GM12878 (cell line): ENCODE data around the gene SLC38A1. TPM values are rescaled to one million over a fixed set of nuclear protein-coding genes. Genes with fewer than 3 reads are reported as not detected.

Source experiments
- ATAC-seq: fragments of 200-7000 bp; cut with Tn5 transposase; 3 replicates; pipeline ENCODE4 v1.9.1; 2020; ENCODE audit warnings: mild to moderate bottlenecking, moderate library complexity
- Bru-seq: library from RNA; stranded (reverse); fragments of 400-500 nt; gene quantifications from one replicate; lab custom pipeline; 2021; lab: Mats Ljungman, UMichigan
- BruChase-seq, 2 experiments: library from RNA; stranded (reverse); fragments of 400-500 nt; gene quantifications; one replicate each; lab custom pipeline; 2021; lab: Mats Ljungman, UMichigan
- BruUV-seq: library from RNA; stranded (reverse); fragments of 400-500 nt; replicated peaks from 2 replicates; lab custom pipeline; 2021; lab: Mats Ljungman, UMichigan
- CTCF ChIA-PET: fragments of 300-600 bp; sonication (Branson Sonifier 250); formaldehyde crosslinking; extraction: SDS; loops from one replicate; lab custom pipeline; 2021; ENCODE audit warnings: inconsistent platforms; lab: Yijun Ruan, JAX
- POLR2A ChIA-PET: fragments of 350-600 bp; formaldehyde crosslinking; extraction: SDS; loops from one replicate; lab custom pipeline; 2021; ENCODE audit warnings: inconsistent platforms; lab: Charles Lee
- RAD21 ChIA-PET: fragments of 300-600 bp; sonication (Branson Sonifier 250); formaldehyde crosslinking; loops from one replicate; lab custom pipeline; 2023; ENCODE audit warnings: antibody characterized with exemption; ENCODE audit not compliant: unreplicated experiment; lab: Charles Lee
- SMC1A ChIA-PET: fragments of 300-600 bp; sonication (Branson Sonifier 250); formaldehyde crosslinking; loops from one replicate; lab custom pipeline; 2023; ENCODE audit not compliant: unreplicated experiment, uncharacterized antibody; lab: Charles Lee
- DNase-seq: peaks from one replicate; pipeline ENCODE4 v3.0.0-alpha.2; 2011; ENCODE audit warnings: low read depth, low spot score
- FAIRE-seq: peaks from 3 replicates; lab custom pipeline; 2011; peaks lifted over from hg19 to GRCh38; lab: Jason Lieb, UNC
- H2AFZ ChIP-seq: 2 replicates; pipeline ENCODE4 v1.6.0; 2011; ENCODE audit warnings: low read depth, low read length, control low read depth; ENCODE audit not compliant: control insufficient read depth
- H3K27ac ChIP-seq: 2 replicates; pipeline ENCODE4 v1.5.1; 2011; ENCODE audit warnings: control low read depth; ENCODE audit not compliant: control insufficient read depth, insufficient read depth
- H3K27me3 ChIP-seq, 2 experiments: replicated peaks in 1 of 2; 2 replicates each; pipeline versions ENCODE4 v1.6.0 to v1.6.1; 2011; ENCODE audit warnings: low read length in 1 of 2; ENCODE audit not compliant: control insufficient read depth in 2 of 2, insufficient read depth in 2 of 2
- H3K36me3 ChIP-seq, 2 experiments: 2 replicates each; pipeline ENCODE4 v1.5.1; 2011; ENCODE audit warnings: low read length in 1 of 2; ENCODE audit not compliant: control insufficient read depth in 2 of 2, insufficient read depth in 2 of 2
- H3K4me1 ChIP-seq: 2 replicates; pipeline ENCODE4 v1.6.1; 2011; ENCODE audit warnings: mild to moderate bottlenecking, low read length, moderate library complexity, mixed read lengths; ENCODE audit not compliant: control insufficient read depth, insufficient read depth
- H3K4me2 ChIP-seq: 2 replicates; pipeline ENCODE4 v1.6.0; 2011; ENCODE audit warnings: control low read depth; ENCODE audit not compliant: control insufficient read depth, insufficient read depth
- H3K4me3 ChIP-seq: fragments of 200-600 bp; sonication (generic); 2 replicates; pipeline ENCODE4 v1.5.1; 2016
- H3K79me2 ChIP-seq: 2 replicates; pipeline ENCODE4 v1.6.0; 2011; ENCODE audit warnings: low read length; ENCODE audit not compliant: control insufficient read depth, insufficient read depth
- H3K9ac ChIP-seq: 2 replicates; pipeline ENCODE4 v1.8.0; 2011; ENCODE audit warnings: low read length, control low read depth, mixed read lengths; ENCODE audit not compliant: control insufficient read depth, insufficient read depth
- H3K9me3 ChIP-seq: replicated peaks from 3 replicates; pipeline ENCODE4 v1.5.1; 2011; ENCODE audit warnings: mild to moderate bottlenecking, low read length; ENCODE audit not compliant: control insufficient read depth, insufficient read depth
- H4K20me1 ChIP-seq: 2 replicates; pipeline ENCODE4 v1.6.0; 2011; ENCODE audit not compliant: control insufficient read depth, insufficient read depth
- BRCA1 ChIP-seq: IDR thresholded peaks from 2 replicates; pipeline ENCODE4 v1.6.1; 2011; ENCODE audit warnings: low read depth, low read length, improper control_type of control experiment
- NFXL1 ChIP-seq: fragments of 450-650 bp; IDR thresholded peaks from 2 replicates; pipeline ENCODE4 v1.6.1; 2017; ENCODE audit warnings: antibody characterized with exemption, mild to moderate bottlenecking, borderline replicate concordance
- PML ChIP-seq: IDR thresholded peaks from 2 replicates; pipeline ENCODE4 v1.6.1; 2012; ENCODE audit warnings: low read length, inconsistent platforms
- RCOR1 ChIP-seq: conservative IDR thresholded peaks from 2 replicates; pipeline ENCODE4 v1.6.1; 2012; ENCODE audit warnings: low read depth, low read length, improper control_type of control experiment
- SIN3A ChIP-seq: IDR thresholded peaks from 2 replicates; pipeline ENCODE4 v1.6.1; 2012; ENCODE audit warnings: low read depth, low read length, improper control_type of control experiment
- ZNF217 ChIP-seq: fragments of 450-650 bp; IDR thresholded peaks from 2 replicates; pipeline ENCODE4 v1.6.1; 2017; ENCODE audit warnings: antibody characterized with exemption, mild to moderate bottlenecking
- WGBS: methylation state at CpG from one replicate; pipeline ENCODE4 v1.1.6; 2016; ENCODE audit warnings: low lambda C conversion rate; ENCODE audit not compliant: insufficient replicate concordance, insufficient coverage; ENCODE audit errors: missing lambda C conversion rate; 5-methylcytosine and 5-hydroxymethylcytosine counted together
- in situ Hi-C: fragments of 300-500 bp; cut with MboI; formaldehyde crosslinking; loops from 9 replicates; pipeline ENCODE4 v1.14.3; 2018; ENCODE audit warnings: mixed read lengths
- intact Hi-C: fragments of 100-400 bp; cut with micrococcal nuclease; formaldehyde crosslinking; loops from one replicate; pipeline ENCODE4 v1.14.2; 2022; ENCODE audit not compliant: unreplicated experiment
- long read RNA-seq, 2 experiments: library from polyadenylated mRNA; unstranded; transcript quantifications; one replicate each; pipeline ENCODE4 v2.0.0, GENCODE V29; 2019 to 2020
- polyA minus RNA-seq, 3 experiments: library from RNA; depleted of rRNA, polyadenylated mRNA; stranded (reverse); fragments of >200 nt; gene quantifications; 2 replicates each; pipeline ENCODE4 v1.2.3, GENCODE V29; 2011
- polyA plus RNA-seq, 11 experiments: library from polyadenylated mRNA; depleted of rRNA in 4 of 11; unstranded in 6 of 11; stranded (reverse) in 5 of 11; fragments of >200 nt; fragmentation: Nextera tagmentation in 4 of 11; fragmentation: Illumina TruSeq in 1 of 11; extraction: Ambion mirVana in 4 of 11; extraction: Trizol in 1 of 11; gene quantifications; 1 replicate in 1 of 11; 2 replicates in 10 of 11; pipeline versions ENCODE4 v1.2.1 to v1.2.3, GENCODE V29; 2011 to 2016; ENCODE audit warnings: inconsistent platforms in 2 of 11, missing spikeins in 2 of 11, low read depth in 1 of 11
- total RNA-seq, 4 experiments: library from RNA; depleted of rRNA in 3 of 4; stranded (reverse); fragments of >200 nt in 3 of 4; fragmentation: Illumina TruSeq in 1 of 4; extraction: Trizol in 1 of 4; gene quantifications; 2 replicates each; pipeline versions ENCODE4 v1.2.1 to v1.2.3, GENCODE V29; 2013 to 2021
- TF ChIP-seq, protein P1 (sequence below): fragments of 150-350 bp; IDR thresholded peaks from 2 replicates; pipeline ENCODE4 v1.6.1; 2016; ENCODE audit warnings: low read depth, low read length
- TF ChIP-seq, protein P2 (sequence below), 3 experiments: IDR thresholded peaks in 2 of 3; conservative IDR thresholded peaks in 1 of 3; 2 replicates each; pipeline ENCODE4 v1.5.1; 2011; ENCODE audit warnings: low read depth in 3 of 3, low read length in 3 of 3, mild to moderate bottlenecking in 3 of 3, control low read depth in 2 of 3, moderate library complexity in 2 of 3, inconsistent platforms in 1 of 3, mixed read lengths in 1 of 3; ENCODE audit not compliant: control insufficient read depth in 2 of 3, insufficient read depth in 1 of 3; ENCODE audit errors: extremely low read depth in 1 of 3
- TF ChIP-seq, protein P3 (sequence below): IDR thresholded peaks from 2 replicates; pipeline ENCODE4 v1.6.1; 2012; ENCODE audit warnings: low read depth, low read length, improper control_type of control experiment

SLC38A1 gene
- total RNA-seq (2013; cell fraction: nucleolus; rRNA removed) = 764 and 791 TPM in 2 replicates
- total RNA-seq (2014; rRNA removed) (144 and 159 TPM in 2 replicates), total RNA-seq (2014; rRNA removed; fragmentation: Illumina TruSeq; extraction: Trizol) (150 and 152 TPM in 2 replicates), total RNA-seq (2021) (148 and 152 TPM in 2 replicates), polyA plus RNA-seq (2011; rRNA removed) (191 and 248 TPM in 2 replicates), polyA plus RNA-seq (2014; fragmentation: Illumina TruSeq; extraction: Trizol) (140 and 164 TPM in 2 replicates), polyA plus RNA-seq (2014; fragmentation: Nextera tagmentation; extraction: Ambion mirVana) (10 to 100 TPM; 38.1 to 64.0 TPM), polyA plus RNA-seq (2014; rRNA removed) (74.3 and 82.1 TPM in 2 replicates), polyA plus RNA-seq (2016; fragmentation: Nextera tagmentation; extraction: Ambion mirVana) (100 to 1,000 TPM; 143 to 151 TPM), polyA minus RNA-seq (2011; rRNA and poly(A)+ RNA removed) (281 and 408 TPM in 2 replicates), Bru-seq, nascent RNA (percentile 98 among the genes with signal in this experiment), BruChase-seq, experiment 1, labeled RNA remaining after a 6-hour chase (percentile 98 among the genes with signal in this experiment), BruChase-seq, experiment 2, labeled RNA remaining after a 2-hour chase (percentile 99 among the genes with signal in this experiment)
- polyA plus RNA-seq (2011; ENCODE audit: low read depth) = 37.5 TPM
- 74.6 and 85.1 TPM in 2 replicates for polyA plus RNA-seq (2011; cell fraction: cytosol; rRNA removed)
- polyA plus RNA-seq (2011; cell fraction: nucleus; rRNA removed) = 156 and 168 TPM in 2 replicates
- polyA plus RNA-seq (2012) = 57.2 and 59.9 TPM in 2 replicates
- polyA minus RNA-seq (2011; cell fraction: cytosol; rRNA and poly(A)+ RNA removed) = 103 and 111 TPM in 2 replicates
- 212 and 317 TPM in 2 replicates for polyA minus RNA-seq (2011; cell fraction: nucleus; rRNA and poly(A)+ RNA removed)
- long read RNA-seq, experiment 1, full-length matches to known transcripts = 45 of 80 reads
- long read RNA-seq, experiment 1, partial matches to known transcripts = 6 of 80 reads
- long read RNA-seq, experiment 1, other reads (novel, unspliced or antisense) = 29 of 80 reads
- long read RNA-seq, experiment 2, full-length matches to known transcripts = 100 of 330 reads
- long read RNA-seq, experiment 2, partial matches to known transcripts = 115 of 330 reads
- long read RNA-seq, experiment 2, other reads (novel, unspliced or antisense) = 115 of 330 reads

DNA sequence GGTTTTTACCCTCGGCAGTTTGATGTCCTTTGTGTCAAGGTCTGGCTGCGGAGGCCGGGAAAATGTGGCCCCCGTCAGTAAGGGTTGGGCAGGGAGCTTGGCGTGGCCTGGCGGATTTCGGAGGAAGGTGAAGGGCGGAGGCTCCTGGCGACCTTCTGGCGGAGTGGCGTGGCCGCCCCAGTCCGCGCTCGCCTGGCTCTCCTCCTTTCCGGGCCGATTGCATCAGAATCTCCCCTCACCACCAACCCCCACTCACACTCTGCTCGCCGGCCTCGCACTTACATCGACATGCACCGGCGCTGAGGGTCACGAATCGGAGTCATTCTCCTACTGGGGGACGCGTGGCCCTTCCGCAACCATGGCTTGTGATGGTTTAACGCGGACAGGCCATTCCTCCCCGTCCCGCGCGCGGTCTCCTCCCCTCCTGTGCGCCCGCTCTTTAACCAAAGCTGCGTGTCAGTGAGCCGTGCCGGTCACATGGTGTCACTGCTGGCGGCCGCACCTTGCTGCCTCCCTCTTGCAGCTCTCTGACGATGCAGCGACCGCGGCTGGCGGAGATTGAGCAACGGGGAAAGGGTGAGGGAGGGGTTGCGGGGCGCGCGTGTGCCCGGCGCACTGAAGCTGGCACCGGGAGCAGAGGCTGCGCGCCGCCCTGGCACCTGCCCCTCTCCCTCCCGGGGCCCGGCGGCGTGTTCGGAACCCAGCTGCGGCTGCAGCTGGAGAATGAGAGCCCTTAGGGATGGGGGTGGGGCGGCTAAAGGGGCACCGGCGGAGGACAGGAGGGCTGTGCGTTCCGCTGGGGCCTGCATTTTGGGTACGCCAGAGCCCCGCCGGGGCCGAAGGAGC lies at the start of gene SLC38A1:
Gene SLC38A1 (minus strand): TSS at position 461 of the 846 bp plus-strand sequence. CDS start 29,243 bp downstream, outside the sequence.
- no peaks in the 10 kb centered on the region; the same call in 1 of the 2 replicates for H4K20me1 ChIP-seq
- peaks cover 69% of the 10 kb centered on the region for H3K79me2 ChIP-seq
- DNase-seq = no peak
- TSS peak; percentile 65 for BruUV-seq
- peak within 1 kb of the TSS; percentile 97 for H3K9ac ChIP-seq
- SMC1A ChIA-PET = interaction anchor here (0.6 to 4.6 kb wide), 21 partner anchors 9 to 389 kb away, joined by 3 to 42 read pairs (median 4); no protein-coding TSS in a partner anchor
- in situ Hi-C loops = loop anchor here (5.0 kb wide), 1 partner anchor 98 kb away; no protein-coding TSS in a partner anchor
- RAD21 ChIA-PET = interaction anchor here (0.9 to 4.2 kb wide), 15 partner anchors 31 to 393 kb away, joined by 3 to 60 read pairs (median 6); partner anchors contain the start of gene SLC38A2
- no peaks in the 10 kb centered on the region for H3K9me3 ChIP-seq
- peak within 1 kb of the TSS; percentile 82 for H3K4me3 ChIP-seq
- H3K4me1 ChIP-seq = peaks cover 9% of the 10 kb centered on the region; the same call in 1 of the 2 replicates
- 0 out of 4 replicates have a peak, but pooled peaks cover 0 to 4% of the 10 kb centered on the region in 2 experiments for H3K36me3 ChIP-seq
- FAIRE-seq = no peak
- CTCF ChIA-PET = interaction anchor here (0.6 to 6.2 kb wide), 10 partner anchors 33 to 144 kb away, joined by 3 to 45 read pairs (median 5); no protein-coding TSS in a partner anchor
- POLR2A ChIA-PET = interaction anchor here (0.6 to 3.8 kb wide), 21 partner anchors 36 to 948 kb away, joined by 3 to 30 read pairs (median 3); no protein-coding TSS in a partner anchor
- intact Hi-C loops = loop anchor here (2.0 to 10.0 kb wide), 6 partner anchors 104 to 1436 kb away; partner anchors contain the start of genes ARID2, RPAP3, SCAF11 and SLC38A2
- H3K27ac ChIP-seq = peak within 1 kb of the TSS; percentile 95
- peak; percentile 75 for ATAC-seq
- H2AFZ ChIP-seq = peak within 1 kb of the TSS; percentile 81
- H3K4me2 ChIP-seq = peak within 1 kb of the TSS; percentile 96
- under 1% methylated on average over 73 of the region's 73 CpGs for WGBS
- no peaks in the 10 kb centered on the region for H3K27me3 ChIP-seq
- TF ChIP-seq RCOR1 (no peak), BRCA1 (no peak), SIN3A (peak; percentile 51; the same call in 1 of the 2 replicates), NFXL1 (no peak), ZNF217 (no peak; the same call in 1 of the 2 replicates), PML (peak; percentile 83)
- TF ChIP-seq, protein P1, sequence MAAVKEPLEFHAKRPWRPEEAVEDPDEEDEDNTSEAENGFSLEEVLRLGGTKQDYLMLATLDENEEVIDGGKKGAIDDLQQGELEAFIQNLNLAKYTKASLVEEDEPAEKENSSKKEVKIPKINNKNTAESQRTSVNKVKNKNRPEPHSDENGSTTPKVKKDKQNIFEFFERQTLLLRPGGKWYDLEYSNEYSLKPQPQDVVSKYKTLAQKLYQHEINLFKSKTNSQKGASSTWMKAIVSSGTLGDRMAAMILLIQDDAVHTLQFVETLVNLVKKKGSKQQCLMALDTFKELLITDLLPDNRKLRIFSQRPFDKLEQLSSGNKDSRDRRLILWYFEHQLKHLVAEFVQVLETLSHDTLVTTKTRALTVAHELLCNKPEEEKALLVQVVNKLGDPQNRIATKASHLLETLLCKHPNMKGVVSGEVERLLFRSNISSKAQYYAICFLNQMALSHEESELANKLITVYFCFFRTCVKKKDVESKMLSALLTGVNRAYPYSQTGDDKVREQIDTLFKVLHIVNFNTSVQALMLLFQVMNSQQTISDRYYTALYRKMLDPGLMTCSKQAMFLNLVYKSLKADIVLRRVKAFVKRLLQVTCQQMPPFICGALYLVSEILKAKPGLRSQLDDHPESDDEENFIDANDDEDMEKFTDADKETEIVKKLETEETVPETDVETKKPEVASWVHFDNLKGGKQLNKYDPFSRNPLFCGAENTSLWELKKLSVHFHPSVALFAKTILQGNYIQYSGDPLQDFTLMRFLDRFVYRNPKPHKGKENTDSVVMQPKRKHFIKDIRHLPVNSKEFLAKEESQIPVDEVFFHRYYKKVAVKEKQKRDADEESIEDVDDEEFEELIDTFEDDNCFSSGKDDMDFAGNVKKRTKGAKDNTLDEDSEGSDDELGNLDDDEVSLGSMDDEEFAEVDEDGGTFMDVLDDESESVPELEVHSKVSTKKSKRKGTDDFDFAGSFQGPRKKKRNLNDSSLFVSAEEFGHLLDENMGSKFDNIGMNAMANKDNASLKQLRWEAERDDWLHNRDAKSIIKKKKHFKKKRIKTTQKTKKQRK = no peak
- TF ChIP-seq, protein P2, sequence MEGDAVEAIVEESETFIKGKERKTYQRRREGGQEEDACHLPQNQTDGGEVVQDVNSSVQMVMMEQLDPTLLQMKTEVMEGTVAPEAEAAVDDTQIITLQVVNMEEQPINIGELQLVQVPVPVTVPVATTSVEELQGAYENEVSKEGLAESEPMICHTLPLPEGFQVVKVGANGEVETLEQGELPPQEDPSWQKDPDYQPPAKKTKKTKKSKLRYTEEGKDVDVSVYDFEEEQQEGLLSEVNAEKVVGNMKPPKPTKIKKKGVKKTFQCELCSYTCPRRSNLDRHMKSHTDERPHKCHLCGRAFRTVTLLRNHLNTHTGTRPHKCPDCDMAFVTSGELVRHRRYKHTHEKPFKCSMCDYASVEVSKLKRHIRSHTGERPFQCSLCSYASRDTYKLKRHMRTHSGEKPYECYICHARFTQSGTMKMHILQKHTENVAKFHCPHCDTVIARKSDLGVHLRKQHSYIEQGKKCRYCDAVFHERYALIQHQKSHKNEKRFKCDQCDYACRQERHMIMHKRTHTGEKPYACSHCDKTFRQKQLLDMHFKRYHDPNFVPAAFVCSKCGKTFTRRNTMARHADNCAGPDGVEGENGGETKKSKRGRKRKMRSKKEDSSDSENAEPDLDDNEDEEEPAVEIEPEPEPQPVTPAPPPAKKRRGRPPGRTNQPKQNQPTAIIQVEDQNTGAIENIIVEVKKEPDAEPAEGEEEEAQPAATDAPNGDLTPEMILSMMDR (IDR thresholded peaks at IDR 0.05 in 2 of 3, conservative IDR thresholded peaks at IDR 0.05 in 1 of 3; ENCODE audit: control insufficient read depth in 2 of 3, extremely low read depth in 1 of 3, insufficient read depth in 1 of 3, low read depth in 3 of 3, low read length in 3 of 3) = peak in 1 of 3 experiments; percentile 11; a peak in 2 of 6 replicates
- TF ChIP-seq, protein P3, sequence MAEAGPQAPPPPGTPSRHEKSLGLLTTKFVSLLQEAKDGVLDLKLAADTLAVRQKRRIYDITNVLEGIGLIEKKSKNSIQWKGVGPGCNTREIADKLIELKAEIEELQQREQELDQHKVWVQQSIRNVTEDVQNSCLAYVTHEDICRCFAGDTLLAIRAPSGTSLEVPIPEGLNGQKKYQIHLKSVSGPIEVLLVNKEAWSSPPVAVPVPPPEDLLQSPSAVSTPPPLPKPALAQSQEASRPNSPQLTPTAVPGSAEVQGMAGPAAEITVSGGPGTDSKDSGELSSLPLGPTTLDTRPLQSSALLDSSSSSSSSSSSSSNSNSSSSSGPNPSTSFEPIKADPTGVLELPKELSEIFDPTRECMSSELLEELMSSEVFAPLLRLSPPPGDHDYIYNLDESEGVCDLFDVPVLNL = no peak
